M059J (cell line): ENCODE measurements around the gene ZSCAN26. TPM values are rescaled to one million over a fixed set of nuclear protein-coding genes. Genes with fewer than 3 reads are reported as not detected.

Source experiments
- DNase-seq: peaks from one replicate; pipeline ENCODE4 v3.0.0-alpha.2; 2012; ENCODE audit warnings: low read depth
- total RNA-seq: library from RNA; depleted of rRNA; stranded (reverse); fragments of >200 nt; shearing (Covaris generic); gene quantifications from 2 replicates; pipeline ENCODE4 v1.2.3, GENCODE V29; 2014; rRNA removed

ZSCAN26 gene
- total RNA-seq, result 18.0 and 30.6 TPM in 2 replicates

DNA sequence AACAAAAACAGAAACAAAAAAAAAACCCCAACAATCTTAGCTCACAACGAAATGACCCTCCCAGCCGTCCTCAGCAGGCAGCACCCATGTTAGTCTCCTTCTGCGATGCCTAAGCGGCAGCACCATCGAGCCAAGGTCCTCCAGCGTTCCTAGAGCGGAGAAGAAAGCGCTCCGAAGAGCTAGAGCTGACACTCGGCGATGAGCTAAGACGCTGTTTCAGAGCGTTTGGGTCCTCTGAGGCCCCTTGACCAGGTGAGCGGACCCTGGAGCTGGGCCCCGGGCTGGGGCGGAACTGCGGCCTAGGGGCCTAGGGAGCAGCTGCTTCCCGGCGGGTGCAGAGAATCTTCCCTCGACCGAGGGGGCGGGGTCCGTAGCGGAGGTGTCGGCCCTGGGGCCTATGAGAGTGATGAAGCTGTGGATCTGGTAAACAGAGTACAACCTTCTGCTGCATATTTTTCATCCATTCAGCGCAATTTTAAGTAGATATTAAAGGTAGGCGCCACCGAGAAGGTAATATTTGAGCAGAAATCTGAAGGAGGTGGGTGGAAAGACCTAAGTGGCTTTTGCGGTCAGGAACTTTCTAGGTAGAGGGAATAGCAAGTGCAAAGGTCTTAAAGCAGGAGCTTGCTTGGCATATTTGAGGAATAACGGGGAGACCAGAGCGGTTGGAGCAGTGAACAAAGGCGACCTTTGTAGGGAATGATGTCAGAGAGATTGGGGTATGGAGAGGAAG, at the start of gene ZSCAN26:
Gene ZSCAN26 (plus strand): TSS at position 182 of the 733 bp plus-strand sequence. CDS start 4,777 bp downstream, outside the sequence.
- peak; percentile 93 for DNase-seq

DNA sequence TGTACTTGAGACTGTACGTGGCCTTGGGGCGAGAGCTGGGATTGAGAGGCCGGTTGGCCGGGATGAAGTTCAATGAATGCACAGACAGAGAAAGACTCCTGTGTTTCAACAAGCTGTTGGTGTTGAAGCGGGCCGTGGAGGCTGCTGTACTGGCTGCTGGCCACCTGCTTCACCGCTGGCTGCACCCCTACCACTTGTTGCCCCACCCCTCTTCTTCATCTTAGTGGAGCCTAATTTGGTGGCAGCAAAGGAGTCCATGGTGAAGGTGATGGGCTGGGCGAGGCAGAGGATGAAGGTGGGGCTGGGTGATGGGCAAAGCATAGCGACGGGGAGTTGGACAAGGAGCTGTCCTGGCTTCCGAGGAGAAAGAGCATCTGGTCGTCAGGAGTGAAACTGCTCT, 49.1 kb upstream of the ZSCAN26 start:
- no peak for DNase-seq

DNA sequence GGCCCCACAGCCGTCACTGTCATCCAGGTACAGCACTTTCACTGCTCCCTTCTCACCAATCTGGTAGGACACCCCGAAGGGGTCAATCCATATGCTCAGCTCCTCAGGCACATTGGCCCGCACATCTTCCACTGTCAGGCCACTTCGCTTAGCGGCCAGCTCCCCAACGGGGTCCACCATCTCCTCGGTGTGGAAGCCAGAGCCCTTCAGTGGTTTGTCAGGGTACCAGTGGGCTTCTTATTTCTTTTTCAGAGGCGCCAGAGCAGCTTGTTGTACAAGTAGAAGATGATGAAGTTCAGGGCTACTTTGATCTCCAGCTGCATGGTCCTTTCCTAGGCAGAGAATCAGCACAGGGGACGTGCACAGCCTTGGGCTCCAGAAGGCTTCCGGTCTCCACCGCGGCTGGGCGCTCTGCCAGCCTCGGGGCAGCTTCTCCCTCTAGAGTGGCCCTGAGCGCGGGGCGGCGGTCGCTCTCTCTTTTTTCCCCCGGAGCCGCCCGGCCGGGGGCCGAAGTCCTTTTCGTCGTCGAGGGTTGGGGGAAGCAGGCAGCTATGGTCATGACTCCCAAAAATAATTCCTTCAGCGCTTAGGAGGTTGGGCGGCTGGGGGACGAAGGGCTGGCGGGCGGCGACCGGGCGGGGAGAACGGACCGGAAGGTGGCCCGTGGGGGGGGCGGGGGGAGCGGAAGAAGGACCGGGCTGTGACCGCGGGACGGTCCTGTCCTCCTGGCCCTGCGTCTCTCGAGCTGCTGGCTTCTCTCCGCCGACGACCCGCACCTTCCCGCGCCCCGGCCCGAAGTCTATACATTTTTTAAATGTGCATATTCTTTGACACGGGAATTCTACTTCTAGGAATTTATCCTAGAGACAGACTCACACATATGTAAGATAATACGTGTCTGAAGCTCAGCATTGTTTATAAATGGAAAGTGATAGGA, 48.4 kb upstream of the ZSCAN26 start:
- peak; percentile 92 for DNase-seq

DNA sequence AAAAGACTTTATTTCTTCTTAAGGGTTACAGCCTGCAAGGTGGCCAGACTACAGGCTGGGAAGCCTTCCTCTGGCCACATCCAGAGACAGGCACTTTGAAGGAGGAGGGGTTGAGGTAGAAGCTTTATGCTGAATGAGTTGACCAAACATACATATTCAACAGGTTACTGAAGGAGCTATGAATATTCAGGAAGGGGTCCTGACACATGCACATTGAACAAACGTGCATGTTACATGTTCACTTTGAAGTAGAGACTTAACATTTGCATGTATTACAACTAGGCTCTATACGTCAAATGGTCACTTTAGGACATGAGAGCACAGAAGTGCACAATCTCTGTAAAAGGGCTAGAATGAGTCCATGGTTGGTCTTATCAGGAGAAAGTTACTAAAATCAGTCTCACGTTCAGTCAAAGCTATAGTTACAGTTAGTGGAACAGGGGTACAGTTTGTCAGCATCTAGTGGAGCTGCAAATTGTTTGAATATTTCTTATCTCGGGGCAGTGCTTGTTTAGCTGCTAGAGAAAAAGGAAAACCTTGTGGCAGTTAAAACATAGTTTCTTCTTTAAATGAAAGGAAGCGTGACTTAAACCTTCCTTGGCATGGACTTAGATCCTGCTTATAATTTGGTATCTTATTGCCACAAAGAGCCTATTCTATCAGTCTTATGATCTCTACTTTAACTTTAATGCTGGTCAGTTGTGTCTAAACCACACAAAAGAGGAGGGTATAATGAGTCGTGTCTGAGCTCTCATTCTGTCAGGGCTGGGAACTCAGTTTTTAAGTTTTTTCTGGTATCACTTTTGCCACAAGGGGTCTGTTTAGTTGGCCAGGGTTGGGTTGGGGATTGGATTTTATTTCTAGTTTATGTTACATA, 46.4 kb upstream of the ZSCAN26 start:
- no peak for DNase-seq

DNA sequence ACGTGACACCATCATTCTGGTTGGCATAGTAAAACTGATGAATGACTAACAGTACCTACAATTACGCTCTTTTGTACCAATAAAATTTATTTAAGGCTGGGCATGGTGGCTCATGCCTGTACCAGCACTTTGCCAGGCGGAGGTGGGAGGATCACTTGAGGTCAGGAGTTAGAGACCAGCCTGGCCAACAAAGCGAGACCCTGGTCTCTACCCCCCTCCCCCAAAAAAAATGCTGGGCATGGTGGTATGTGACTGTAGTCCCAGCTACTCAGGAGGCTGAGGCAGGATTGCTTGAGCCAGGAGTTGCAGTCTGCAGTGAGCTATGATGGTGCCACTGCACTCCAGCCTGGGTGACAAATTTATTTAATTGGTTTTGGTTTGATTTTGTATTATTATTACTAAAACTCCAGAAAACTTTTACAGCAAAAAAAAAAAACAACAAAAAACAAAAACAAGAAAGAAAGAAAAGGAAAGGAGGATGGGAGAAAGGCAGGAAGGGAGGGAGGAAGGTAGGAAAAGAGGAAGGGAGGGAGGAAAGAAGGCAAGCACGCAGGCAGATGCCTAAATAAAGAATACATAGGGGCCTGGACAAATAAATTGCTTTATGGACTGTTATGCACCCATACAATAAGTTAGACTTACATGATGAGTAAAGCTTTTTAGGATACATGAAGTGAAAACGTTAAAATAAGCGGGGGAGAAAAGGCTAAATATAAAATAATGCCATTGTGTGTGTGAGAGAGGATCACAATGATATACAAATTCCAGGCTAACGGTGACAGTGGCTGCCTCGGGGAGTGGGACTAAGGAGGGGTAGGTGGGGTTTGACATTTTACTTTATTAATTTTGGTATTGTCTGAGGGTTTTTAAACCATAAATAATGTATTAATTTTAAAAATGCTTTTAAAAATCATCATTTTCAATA, 42.5 kb upstream of the ZSCAN26 start:
- DNase-seq, result no peak

DNA sequence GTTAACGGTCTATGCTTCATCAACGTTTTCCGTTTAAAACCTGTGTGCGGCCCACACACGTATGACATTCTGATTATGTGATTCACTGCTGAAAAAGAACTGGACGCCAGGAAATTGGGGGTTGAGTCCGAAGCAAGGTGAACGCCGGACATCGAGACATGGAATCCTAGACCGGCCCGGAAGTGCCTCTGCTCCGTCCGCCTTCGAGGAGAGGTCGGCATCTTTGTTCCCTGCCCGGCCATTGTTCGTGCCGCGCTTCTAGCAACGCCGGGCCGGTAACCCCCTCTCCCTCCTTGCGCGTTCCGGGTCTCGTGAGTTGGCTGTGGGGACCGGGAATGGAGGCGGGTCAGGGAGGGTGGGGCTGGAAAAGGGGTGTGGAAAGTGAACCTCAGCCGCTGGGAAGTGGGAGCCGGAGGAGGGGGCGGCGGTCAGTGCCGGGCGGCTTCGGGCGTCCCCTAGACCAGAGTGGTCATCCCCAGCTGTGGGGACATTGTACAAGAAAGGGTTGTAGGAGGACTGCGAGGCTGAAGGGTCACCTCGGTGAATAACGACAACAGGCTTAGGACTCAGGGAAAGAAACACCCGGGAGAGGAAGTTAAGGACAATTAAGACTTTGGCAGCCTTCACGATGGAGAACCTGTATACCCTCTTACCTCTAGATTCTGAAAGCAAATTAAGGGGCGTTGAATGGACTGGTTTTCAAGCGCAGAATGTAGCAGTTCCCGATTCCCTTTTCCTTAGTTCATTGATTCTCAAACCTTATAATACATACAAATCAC, 41.7 kb upstream of the ZSCAN26 start, which contains the start of gene ZSCAN9:
Gene ZSCAN9 (plus strand): TSS at position 220 of the 779 bp plus-strand sequence. CDS start 1,810 bp downstream, outside the sequence.
- DNase-seq, result peak; percentile 98

DNA sequence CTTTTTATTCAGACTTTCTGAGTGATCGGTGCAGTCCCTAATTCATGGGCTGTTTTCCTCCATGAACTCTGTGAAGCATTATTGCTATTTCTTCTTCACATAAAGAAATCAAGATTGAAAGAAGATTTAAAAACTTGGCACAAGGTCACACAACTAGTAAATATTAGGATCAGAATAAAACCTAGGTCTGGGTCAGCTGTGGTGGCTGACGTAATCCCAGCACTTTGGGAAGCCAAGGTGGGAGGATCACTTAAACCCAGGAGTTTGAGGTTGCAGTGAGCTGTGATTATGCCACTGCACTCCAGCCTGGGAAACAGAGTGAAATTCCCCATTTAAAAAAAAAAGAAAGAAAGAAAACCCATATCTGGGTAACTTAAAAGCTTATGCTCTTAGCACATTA, 40.5 kb upstream of the ZSCAN26 start:
- no peak for DNase-seq

DNA sequence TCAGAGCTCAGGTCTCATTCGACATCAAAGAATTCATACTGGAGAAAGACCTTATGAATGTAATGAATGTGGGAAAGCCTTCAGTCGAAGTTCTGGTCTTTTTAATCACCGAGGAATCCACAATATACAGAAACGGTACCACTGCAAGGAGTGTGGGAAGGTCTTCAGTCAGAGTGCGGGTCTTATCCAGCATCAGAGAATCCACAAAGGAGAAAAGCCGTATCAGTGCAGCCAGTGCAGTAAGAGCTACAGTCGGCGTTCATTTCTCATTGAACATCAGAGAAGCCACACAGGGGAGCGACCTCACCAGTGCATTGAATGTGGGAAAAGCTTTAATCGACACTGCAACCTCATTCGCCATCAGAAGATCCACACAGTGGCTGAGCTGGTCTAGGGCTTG, 34.2 kb upstream of the ZSCAN26 start:
- DNase-seq, result no peak

DNA sequence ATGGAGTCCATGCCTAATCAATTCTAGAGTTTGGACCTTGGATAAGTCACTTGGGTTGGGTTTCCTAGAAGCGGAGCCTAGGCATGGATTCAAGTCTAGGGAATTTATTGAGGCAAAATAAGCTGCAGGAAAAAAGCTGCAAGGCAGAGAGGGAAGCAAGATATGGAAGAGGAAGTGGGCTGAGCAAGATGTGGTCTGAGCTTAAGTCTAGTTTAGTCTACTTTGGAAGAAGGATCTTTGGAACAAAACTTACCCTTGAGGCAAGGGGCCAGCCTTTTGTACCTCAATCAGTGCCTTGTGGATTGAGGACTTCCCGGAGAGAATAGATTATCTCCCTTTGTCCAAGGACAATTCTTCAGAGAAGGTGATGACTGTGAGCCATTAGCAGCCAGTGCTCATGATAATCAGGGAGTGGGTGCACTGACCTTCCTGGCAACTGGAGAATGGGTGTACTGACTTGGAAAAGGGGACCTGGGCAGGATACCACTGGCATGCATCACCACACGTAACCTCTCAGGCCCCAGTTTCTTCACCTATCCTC, 31.0 kb upstream of the ZSCAN26 start:
- DNase-seq, result no peak

DNA sequence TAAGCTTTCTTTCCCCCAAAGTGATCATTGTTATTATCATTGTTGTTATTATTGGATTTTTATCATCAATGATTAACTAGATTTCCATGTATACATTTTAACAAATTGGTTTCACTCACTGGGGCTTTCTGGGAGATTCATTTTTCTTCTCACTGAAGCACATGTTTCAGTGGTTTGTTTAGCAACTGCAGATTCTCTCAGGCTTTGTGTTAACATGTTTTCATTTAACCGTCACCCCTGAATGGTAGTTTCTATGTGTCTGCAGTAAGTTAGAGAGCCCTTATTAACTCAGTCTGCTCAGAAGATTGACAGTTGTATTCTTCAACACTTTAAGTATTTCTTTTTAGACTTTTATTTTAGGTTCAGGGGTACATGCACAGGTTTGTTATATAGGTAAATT, 27.3 kb upstream of the ZSCAN26 start:
- no peak for DNase-seq

DNA sequence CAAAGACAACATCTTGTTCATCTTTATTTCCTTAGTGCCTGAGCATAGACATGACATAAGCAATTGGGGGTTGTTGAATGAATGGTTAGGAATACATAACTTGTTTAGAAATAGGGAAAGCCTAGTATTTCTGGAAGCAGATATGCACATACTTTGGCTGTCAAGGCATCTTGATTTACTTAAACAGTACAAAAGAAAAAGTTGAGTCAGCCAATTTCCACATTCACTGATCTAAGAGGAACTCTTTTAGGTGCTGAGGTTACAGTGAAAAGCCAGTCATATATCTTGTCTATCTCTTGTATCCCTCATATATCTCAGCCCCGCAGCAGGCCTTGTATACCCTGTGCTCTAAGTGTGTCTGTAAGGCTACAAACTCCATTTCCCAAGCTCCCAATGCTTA, 26.5 kb upstream of the ZSCAN26 start:
- no peak for DNase-seq

DNA sequence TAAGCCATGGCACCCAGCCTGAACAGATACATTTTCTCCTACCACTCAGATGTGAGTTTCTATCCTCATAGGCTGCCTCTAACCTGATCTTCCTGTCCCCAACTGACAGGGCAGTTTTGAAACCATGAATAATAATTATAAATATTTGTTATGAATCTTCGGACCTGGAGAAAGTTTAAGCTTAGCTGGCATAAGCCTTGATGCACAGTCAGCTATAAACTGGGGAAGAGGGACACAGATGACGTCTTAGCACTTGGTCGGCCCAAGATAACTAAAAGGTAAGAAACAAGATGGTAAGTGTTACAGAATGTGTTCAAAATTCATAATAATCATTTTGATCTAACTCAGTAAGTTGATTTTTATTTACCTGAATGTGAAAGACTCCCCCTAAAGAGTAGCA, 23.0 kb upstream of the ZSCAN26 start:
- no peak for DNase-seq

DNA sequence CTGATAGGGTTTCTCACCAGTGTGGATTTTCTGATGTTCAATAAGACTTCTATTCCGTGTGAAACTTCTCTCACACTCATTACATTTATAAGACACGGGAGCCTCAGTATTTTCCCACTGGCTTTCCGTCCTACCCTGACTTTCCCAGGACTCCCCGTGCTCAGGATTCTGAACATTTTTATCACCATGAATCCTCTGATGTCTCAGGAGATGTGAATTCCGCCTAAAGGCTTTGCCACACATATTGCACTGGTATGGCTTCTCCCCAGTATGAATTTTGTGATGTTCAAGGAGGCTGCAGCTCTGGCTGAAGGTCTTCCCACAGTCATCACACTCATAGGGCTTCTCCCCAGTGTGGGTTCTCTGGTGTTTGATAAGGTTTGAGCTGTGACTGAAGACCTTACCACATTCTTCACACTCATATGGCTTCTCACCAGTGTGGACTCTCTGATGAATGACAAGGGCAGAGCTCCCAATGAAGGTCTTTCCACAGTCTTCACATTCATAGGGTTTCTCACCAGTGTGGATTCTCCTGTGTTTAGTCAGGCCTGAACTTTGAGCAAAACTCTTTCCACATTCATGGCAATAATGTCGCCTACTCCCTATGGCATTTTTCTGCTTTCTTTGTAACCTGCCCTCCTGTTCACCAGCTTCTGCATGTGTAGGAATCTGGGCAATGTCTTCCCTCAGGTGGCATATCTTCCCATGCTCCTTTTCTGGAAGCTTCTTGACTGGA, 21.6 kb upstream of the ZSCAN26 start:
- DNase-seq, result no peak

DNA sequence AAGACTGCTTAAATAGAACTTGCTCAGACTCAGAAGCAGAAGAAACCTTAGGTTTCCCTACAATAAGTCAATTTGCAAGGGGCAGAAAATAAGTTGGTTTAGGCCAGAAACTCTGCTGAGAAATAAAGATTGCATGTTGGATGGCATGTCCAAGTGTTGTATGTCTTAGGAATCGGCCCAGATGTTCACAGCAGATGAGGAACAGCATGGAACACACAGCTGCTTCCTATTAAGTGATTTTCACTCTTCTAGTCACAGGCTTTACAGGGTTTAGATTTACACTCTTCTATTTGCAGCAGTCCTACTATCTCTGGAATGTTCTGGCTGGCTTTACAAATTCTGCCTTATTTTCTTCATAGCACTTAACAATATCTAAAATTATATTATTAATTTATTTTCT, 18.0 kb upstream of the ZSCAN26 start:
- no peak for DNase-seq

DNA sequence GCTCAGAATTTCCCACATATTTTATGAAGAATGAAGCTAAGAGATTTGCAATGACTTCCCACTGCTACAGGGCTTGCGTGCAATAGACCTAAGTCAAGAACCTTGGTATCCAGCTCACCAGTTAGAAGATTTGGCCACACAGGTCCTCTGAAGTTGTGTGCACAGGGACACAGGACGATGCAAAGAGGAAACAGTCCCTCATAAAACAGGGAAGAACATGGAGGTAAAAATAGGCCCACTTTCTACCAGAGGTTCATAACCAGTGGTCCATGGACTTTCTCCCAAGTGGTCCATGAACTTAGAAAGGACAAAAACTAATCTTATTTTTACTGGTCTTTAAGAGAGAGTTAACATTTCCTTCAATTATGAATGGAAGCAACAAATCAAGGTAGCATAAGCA, 16.2 kb upstream of the ZSCAN26 start:
- DNase-seq, result no peak

DNA sequence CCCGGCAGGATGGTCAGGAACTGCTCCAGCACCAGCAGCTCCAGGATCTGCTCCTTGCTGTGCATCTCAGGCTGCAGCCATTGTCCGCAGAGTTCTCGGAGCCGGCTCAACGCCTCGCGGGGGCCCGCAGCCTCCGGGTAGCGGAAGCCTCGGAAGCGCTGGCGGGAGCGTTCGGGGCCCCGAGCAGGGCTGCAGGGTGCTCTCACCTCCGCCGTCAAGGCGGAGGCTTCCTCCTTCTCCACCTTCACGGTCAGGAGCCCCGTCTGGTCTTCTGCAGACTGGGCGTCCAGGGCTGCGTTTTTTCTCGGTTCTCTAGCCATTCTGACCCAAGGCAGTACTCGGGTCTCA, 15.3 kb upstream of the ZSCAN26 start:
- DNase-seq, result peak; percentile 33

DNA sequence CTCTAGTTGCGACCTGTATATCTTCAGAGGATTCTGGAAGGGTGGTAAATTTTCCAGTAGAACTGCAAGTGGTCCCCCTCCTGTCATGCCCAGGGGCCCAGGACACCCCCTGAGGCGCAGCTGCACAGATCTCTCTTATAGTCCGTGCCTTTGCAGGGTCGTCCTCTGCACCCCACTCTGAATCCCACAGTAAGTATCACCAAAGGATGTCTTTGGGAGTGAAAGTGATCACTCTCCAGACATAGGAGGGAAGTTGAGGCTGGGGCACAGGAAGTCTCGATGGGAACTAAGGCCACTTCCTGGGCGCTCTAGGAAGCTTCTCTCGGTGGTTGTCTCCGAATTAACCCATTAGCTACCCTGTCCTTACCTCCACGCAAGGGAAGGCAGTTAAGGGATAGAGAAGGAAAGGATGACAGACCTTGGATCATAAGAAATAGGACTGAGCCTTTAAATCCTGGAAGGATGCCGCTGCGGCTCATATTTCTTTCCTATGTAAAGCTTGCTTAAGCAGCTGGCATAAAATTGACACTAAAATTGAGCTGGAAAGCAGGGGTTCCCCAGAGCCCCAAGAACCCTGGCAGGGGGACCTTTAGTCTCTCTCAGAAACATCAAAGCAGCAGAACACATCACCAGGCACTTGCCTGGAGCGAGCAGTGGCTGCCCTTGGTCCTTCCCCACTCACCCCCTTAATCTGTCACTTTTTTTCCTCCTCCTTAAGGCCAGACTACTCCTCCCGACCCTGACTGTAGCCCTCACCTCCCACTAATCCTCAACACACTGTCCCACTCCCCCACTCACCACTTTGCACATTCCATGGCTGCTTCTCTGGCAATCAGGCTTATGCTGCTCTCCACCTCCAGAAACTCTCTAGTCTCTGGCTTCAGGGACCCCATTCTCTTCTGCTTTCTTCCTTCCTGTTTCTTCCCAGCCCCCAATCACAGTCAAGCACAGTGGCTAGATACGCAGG, 14.7 kb upstream of the ZSCAN26 start, which contains the start of gene ZKSCAN4:
Gene ZKSCAN4 (minus strand): TSS at position 261 of the 967 bp plus-strand sequence. CDS start 289 bp downstream, outside the sequence.
- DNase-seq, result peak; percentile 93

DNA sequence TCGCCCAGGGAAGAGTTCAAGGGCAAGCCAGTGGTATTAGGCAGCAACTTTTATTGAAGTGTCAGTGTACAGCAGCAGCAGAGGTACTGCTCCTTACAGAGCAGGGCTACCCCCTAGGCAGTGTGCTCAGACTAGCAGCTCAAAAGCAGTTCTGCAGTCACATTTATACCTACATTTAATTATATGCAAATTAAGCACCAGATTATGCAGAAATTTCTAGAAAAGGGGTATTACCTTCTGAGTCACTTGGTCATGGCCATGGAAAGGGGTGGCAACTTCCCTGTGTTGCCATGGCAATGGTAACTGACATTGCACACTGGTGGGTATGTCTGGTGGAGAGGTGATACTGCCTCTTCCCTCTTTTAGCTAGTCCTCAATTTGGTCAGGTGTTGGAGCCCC, 12.8 kb upstream of the ZSCAN26 start:
- peak; percentile 28 for DNase-seq
